ENCODE data around the gene EEFSEC. TPM values are rescaled to one million over a fixed set of nuclear protein-coding genes. Genes with fewer than 3 reads are reported as not detected.
"Not testable (repeated sequence)": the region's sequence is repeated elsewhere in the genome, so short reads cannot be mapped to it uniquely, and the experiment has no call there.

EEFSEC gene
- polyA plus RNA-seq, 1 donor (not counting 4 experiments of a cell fraction or from before 2014, with no cell fraction given): 8.7 TPM

GRCh38 chr3:128152419-128153155 is 694 bp upstream of the EEFSEC start:
- Histone ChIP-seq H3K4me2 (ENCODE audit: control insufficient read depth, extremely low read depth, insufficient read depth, low read depth, low read length) (peak overlapping the region; percentile 94), H3K9me1 (ENCODE audit: control insufficient read depth, extremely low read depth, insufficient read depth, low read length) (no peaks in the 10 kb centered on the region), H2AFZ (ENCODE audit: control insufficient read depth, low read length) (peak overlapping the region; percentile 99), H3K36me3 (ENCODE audit: control insufficient read depth in 2 of 2, extremely low read depth in 1 of 2, insufficient read depth in 2 of 2, low read length in 2 of 2) (peaks cover 0 to 5% of the 10 kb centered on the region in 2 experiments), H3K4me1 (ENCODE audit: control insufficient read depth, extremely low read depth, insufficient read depth, low read length) (peaks cover 5% of the 10 kb centered on the region), H3K9me3 (ENCODE audit: control insufficient read depth, low read depth, low read length) (no peaks in the 10 kb centered on the region), H3K27ac (ENCODE audit: control insufficient read depth, insufficient read depth, low read length) (peak overlapping the region; percentile 76), H3K4me3 (ENCODE audit: control insufficient read depth in 2 of 3, extremely low read depth in 1 of 3, insufficient read depth in 2 of 3, low read depth in 1 of 3, low read length in 3 of 3) (peak overlapping the region; percentile 70 to 98 (median 88)), H4K20me1 (ENCODE audit: control insufficient read depth, extremely low read depth, insufficient read depth, low read length) (no peaks in the 10 kb centered on the region), H3K9ac (ENCODE audit: control insufficient read depth, extremely low read depth, insufficient read depth, low read length) (peak overlapping the region; percentile 89), H3K27me3 (ENCODE audit: control insufficient read depth, extremely low read depth, insufficient read depth, low read length) (no peaks in the 10 kb centered on the region), H3K79me2 (ENCODE audit: control insufficient read depth, insufficient read depth, low read length) (peaks cover 7% of the 10 kb centered on the region)
- DNase-seq (ENCODE audit: low read depth, low spot score) (peak; percentile 53), FAIRE-seq (no peak)
- dilution Hi-C loops (cut with MboI; ENCODE audit: extremely low pct_ligation_motif_present, low sequenced_read_pairs): no loop called here
- TF ChIP-seq EZH2 (IDR thresholded peaks at IDR 0.05; ENCODE audit: low read length): no peak
- no peak for TF ChIP-seq CTCF (optimal IDR thresholded peaks at IDR 0.05 in 1 of 3, IDR thresholded peaks at IDR 0.05 in 1 of 3, conservative IDR thresholded peaks at IDR 0.05 in 1 of 3; ENCODE audit: extremely low read depth in 1 of 3, insufficient read depth in 2 of 3, low read length in 3 of 3)

GRCh38 chr3:128154354-128154753 is 1.1 kb downstream of the EEFSEC start:
- H3K4me1 ChIP-seq (ENCODE audit: control insufficient read depth, extremely low read depth, insufficient read depth, low read length); H4K20me1 ChIP-seq (ENCODE audit: control insufficient read depth, extremely low read depth, insufficient read depth, low read length); H3K79me2 ChIP-seq (ENCODE audit: control insufficient read depth, insufficient read depth, low read length); H3K27me3 ChIP-seq (ENCODE audit: control insufficient read depth, extremely low read depth, insufficient read depth, low read length); H3K36me3 ChIP-seq (ENCODE audit: control insufficient read depth in 2 of 2, extremely low read depth in 1 of 2, insufficient read depth in 2 of 2, low read length in 2 of 2); H3K9me1 ChIP-seq (ENCODE audit: control insufficient read depth, extremely low read depth, insufficient read depth, low read length); FAIRE-seq; H3K9me3 ChIP-seq (ENCODE audit: control insufficient read depth, low read depth, low read length); DNase-seq (ENCODE audit: low read depth, low spot score); dilution Hi-C loops (cut with MboI; ENCODE audit: extremely low pct_ligation_motif_present, low sequenced_read_pairs): not testable (repeated sequence)
- Histone ChIP-seq H3K9ac (ENCODE audit: control insufficient read depth, extremely low read depth, insufficient read depth, low read length) (peak overlapping the region; percentile 89), H3K27ac (ENCODE audit: control insufficient read depth, insufficient read depth, low read length) (peak overlapping the region; percentile 76), H3K4me2 (ENCODE audit: control insufficient read depth, extremely low read depth, insufficient read depth, low read depth, low read length) (peak overlapping the region; percentile 97), H3K4me3 (ENCODE audit: control insufficient read depth in 2 of 3, extremely low read depth in 1 of 3, insufficient read depth in 2 of 3, low read depth in 1 of 3, low read length in 3 of 3) (peak overlapping the region; percentile 70 to 98 (median 88)), H2AFZ (ENCODE audit: control insufficient read depth, low read length) (peak overlapping the region; percentile 30)
